GM19372 (cell line): Measurements from ENCODE around the gene PLAC8.
"Not testable (repeated sequence)": the region's sequence is repeated elsewhere in the genome, so short reads cannot be mapped to it uniquely, and the experiment has no call there.

Source experiments
- ATAC-seq: cut with Tn5 transposase; IDR thresholded peaks from one replicate; pipeline ENCODE4 v1.9.1; 2021; ENCODE audit warnings: mild to moderate bottlenecking, low read depth, moderate library complexity; ENCODE audit not compliant: unreplicated experiment

Gene PLAC8

DNA sequence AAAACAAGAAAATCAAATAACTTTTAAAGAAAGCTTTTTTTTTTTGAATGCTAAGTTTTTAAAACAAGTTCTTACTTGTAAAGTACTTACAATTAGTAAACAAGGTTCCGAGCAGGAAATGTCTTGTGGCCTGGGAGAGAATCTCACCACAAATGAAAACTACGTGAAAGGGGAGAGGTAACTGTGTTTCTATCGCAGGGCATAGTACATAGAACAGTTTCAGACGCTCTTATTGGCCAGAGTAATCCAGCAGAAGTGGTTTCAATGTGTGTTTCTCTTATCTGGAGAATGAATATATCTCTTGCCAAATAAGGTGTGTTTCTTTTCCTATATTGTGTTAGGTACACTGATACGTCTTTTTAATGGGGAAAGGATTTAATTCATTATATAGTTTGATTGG, at the start of gene PLAC8:
TSS of gene PLAC8 (minus strand) at position 154 of the 400 bp plus-strand sequence. CDS start 6,808 bp downstream, outside the sequence.
- ATAC-seq = no peak

GRCh38 chr4:83153417-83153816, 38.9 kb upstream of the PLAC8 start:
- ATAC-seq = no peak

GRCh38 chr4:83152746-83153145, 38.2 kb upstream of the PLAC8 start:
- ATAC-seq = no peak

DNA sequence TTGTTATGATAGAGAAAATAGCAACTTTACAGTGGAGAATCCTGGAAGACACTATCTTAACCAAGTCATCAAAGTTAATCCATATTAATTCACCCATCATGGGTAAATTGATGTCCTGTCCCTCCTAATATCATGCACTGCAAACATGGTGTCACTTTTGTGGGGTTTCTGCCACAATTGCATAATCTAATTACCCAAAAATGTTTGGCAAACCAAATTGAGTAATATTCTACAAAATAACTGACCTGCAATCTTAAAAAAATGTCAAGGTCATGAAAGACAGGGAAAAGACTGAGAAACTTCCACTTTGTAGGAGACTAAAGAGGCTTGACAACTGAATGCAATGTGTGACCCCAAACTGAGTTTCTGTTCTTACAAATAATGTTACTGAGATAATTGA, 37.1 kb upstream of the PLAC8 start:
- ATAC-seq = no peak

DNA sequence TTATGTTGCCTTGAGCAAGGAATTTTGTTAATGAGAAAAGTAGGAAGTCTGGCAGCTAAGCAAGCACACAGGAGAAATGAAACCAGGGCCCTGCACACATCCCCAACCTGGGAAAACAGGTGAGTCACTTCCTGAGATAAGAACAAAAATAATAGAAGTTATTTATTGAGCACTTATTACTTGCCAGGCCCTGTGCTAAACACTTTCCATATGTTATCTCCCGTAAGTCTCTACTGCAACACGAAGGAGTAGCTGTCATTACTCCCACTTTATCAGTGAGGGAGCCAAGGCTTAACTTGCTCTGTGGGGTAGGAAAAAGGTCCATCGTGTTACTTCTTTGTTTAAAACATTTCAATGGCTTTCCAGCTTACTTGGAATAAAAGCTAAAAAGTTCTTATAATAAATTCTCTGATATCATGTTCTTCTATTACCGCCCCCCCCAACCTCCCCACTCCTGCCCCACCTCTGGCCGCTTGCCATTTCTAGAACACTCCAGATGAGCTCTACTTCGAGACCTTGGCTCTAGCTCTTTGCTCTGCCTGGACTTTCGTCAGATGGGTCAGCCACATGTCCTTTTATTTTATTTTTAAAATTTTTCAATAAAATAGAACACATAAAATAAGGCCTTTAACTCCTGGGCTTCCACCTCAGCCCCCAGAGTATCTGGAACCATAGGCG, 36.3 kb upstream of the PLAC8 start:
- ATAC-seq = no peak

DNA sequence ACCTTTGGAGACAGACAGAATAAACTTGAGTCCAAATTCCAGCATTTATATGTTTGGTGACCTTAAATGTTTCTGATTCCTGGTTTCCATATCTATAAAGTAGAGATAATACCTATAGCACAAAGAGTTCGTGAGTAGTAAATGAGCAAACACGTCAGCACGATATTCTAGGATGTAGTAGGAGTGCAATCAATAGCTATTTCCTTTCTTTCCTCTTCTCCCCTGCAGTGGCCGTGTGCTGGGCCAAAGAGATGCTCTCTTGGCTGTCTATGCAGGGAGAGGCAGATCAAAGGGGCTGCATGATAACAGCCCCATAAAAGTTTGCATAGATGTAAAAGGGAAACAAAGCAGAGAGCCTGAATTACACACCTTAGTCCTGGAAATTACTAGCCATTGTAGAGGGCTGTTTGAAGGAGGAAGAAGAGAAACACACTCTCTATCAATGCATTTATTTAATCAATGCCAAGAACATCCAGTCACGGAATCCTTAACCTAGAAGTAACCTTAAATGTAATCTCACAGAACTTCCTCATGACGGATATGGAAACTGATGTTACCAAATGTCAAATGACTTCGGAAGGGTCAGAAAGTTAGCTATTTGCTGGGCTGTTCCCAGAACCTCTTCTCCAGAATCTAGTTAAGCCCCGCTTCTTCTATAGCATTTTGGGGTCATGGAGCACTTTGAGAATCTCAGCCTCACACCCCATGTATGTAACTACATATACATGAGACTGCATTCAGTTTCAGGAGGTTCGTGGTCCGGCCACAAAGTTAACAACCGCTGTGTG, 35.5 kb upstream of the PLAC8 start:
- ATAC-seq = no peak

DNA sequence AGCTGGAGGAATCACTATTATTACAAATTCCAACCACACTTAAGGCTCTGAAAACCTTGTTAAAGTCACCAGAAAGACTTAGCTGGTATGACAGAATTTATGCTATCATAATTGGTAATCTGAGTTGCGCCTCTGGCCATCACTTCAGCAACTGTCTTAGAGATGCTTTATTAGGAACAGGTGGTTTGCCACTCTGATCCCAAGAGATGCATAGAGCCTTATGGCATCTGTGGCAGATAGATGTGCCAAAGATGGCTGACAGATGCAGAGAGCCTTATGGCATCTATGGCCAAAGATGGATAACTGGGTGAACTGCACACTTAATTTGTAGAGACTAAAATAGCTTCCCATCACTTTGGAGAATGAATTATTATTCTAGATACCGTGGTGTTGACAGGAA, 32.3 kb upstream of the PLAC8 start:
- no peak for ATAC-seq

GRCh38 chr4:83145776-83146175, 31.2 kb upstream of the PLAC8 start:
- ATAC-seq = not testable (repeated sequence)

DNA sequence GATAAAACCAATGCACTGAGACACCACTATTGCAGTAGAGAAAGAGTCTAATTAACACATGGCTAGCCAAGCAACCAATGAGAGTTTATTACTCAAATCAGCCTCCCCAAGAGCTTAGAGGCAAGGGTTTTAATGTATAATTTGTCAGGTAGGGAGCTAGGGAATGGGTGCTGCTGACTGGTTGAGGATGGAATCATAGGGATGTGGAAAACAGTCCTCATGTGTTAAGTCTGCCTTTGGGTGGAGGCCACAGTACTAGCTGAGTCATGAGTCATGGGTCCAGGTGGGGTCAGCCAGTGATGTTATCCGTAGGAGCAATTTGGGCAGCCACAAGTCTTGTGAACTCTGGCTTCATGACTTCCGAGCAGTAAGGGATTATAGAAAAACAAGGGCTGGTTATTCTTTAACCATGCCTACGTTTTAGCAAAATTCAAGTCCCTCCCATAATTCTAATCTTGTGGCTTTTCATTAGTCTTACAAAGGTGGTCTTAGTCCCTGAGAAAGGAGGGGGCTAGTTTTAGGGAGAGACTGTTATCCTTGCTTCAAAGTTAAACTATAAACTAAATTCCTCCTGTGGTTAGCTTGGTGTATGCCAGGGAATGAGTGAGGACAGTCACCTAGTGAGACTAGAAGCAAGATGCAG, 25.1 kb upstream of the PLAC8 start:
- ATAC-seq = no peak

DNA sequence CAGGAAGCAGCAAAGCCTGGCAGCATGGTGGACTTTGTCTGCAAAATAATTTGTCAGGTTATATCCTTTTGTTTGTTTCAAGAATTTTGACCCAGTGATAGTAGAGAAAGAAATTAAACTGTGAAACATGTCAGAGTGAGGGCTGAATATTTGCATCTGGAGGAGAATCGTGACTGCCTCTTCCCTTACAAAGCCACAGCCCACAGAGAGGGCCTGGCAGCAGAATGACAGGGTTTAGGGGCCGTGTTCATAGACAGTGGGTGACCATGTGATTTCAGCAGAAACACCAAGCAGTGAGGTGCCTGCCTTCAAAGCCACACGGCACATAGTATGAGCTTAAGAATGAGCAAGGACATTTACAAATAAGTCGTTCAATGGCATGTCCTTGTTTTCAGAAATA, 24.4 kb upstream of the PLAC8 start:
- no peak for ATAC-seq

- no peak for ATAC-seq
Measured at GRCh38 chr4:83132065-83132464, 17.5 kb upstream of the PLAC8 start.

- no peak for ATAC-seq
Measured at GRCh38 chr4:83129264-83129663, 14.7 kb upstream of the PLAC8 start.

GRCh38 chr4:83128240-83128929, 13.9 kb upstream of the PLAC8 start:
- ATAC-seq = no peak

GRCh38 chr4:83125738-83126141, 11.2 kb upstream of the PLAC8 start:
- ATAC-seq = no peak

DNA sequence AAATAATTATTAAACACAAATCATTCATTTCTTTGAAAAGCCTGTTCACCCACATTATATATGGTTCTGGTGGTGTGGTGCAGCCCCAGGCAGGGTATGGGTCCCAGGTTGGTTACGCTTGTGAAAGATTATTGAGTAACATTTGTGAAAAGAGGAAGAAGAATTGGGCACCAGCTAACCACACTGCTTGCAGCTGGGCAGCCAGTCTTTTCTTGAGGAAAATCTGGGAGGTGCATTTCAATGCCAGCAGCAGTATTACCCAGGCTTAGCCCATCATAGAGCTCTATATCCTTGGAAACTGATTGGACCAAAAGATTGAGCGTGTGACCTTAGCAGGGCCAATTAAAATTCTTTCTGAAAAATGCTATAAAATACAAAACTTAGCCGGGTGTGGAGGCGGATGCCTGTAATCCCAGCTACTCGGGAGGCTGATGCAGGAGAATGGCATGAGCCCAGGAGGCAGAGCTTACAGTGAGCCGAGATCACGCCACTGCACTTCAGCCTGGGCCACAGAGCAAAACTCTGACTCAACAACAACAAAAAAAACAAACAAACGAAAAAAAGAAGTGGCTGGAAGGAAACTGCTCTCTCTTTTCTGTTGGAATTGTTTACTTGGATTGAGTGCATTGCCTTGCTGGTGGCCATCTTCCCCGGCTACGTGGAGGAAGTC, 9.7 kb upstream of the PLAC8 start:
- no peak for ATAC-seq

DNA sequence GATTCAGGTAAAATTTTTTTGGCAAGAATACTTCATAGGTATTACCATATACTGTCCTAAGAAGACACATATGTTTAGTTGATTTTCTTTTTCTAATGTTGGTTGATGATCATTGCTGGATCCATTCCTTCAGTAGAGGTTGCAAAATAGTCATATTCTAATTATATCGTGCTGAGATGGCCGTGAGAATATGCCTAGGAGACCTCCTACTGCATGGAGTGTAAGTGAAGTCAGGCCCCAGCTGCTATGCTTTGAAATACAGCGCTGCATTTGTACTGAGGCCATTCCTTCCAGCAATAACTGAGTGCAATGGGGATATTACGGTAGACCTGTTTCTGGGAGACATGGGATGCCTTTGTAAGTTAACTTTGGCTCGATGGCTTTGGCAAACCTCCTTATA, 6.7 kb upstream of the PLAC8 start:
- ATAC-seq = no peak

DNA sequence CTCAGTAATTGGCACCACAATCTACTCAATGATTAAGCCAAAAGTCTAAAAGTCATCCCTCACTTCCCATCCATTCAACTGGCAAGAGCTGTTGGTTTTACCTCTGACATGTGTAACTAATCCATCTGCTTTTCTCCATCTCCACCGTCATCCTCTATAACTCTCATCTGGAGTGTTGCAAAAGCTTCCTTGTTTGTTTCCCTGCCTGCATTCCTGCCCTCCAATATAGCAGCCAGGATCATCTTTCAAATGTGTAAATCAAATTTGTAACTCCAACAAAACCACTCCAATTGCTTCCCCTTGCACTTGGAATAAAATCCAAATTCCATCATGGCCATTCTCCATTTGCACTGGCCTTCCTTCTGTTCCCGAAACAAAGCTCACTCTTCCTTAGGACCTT, 4.3 kb upstream of the PLAC8 start:
- no peak for ATAC-seq

GRCh38 chr4:83115656-83116285, 1.2 kb upstream of the PLAC8 start:
- no peak for ATAC-seq

GRCh38 chr4:83115000-83115399, 471 bp upstream of the PLAC8 start:
- no peak for ATAC-seq

DNA sequence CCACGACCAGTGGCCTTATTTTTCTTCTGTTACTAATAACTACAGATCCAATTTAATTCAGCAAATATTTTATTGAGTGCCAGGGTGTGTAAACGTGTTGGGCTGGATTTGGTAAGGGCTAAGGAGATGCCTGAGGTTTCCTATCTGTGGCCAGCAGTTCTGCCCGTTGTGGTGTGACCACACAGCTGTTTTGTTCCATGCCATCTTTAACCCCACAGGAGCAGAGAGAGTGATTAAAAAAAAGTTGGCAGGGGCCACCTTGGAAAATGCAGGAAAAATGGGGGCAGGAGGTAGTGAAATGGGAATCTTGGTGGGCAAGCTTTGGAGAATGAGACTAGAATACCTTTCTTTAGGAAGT, 1.1 kb downstream of the PLAC8 start:
- no peak for ATAC-seq
